ENCODE results near the gene HOGA1.
A peak's percentile ranks its signal among the peaks of the same experiment; 100 is the strongest.
"Not testable (repeated sequence)": the region's sequence is repeated elsewhere in the genome, so short reads cannot be mapped to it uniquely, and the experiment has no call there.

Gene HOGA1

GRCh38 chr10:97648562-97649404, 64.6 kb downstream of the HOGA1 start:
- peak; percentile 82 to 84 for DNase-seq (ENCODE audit: low read depth in 2 of 2)

- DNase-seq (ENCODE audit: low read depth in 2 of 2): not testable (repeated sequence)
Observed at GRCh38 chr10:97649405-97649750, 65.2 kb downstream of the HOGA1 start.

GRCh38 chr10:97650726-97651125, 66.5 kb downstream of the HOGA1 start:
- no peak for DNase-seq (ENCODE audit: low read depth in 2 of 2)

GRCh38 chr10:97651773-97652172, 67.6 kb downstream of the HOGA1 start:
- no peak for DNase-seq (ENCODE audit: low read depth in 2 of 2)

GRCh38 chr10:97656777-97657176, 72.6 kb downstream of the HOGA1 start:
- no peak for DNase-seq (ENCODE audit: low read depth in 2 of 2)

GRCh38 chr10:97659589-97659988, 75.4 kb downstream of the HOGA1 start:
- DNase-seq (ENCODE audit: low read depth in 2 of 2): peak; percentile 72 to 75
